ENCODE measurements around the gene PSMB11. TPM values are rescaled to one million over a fixed set of nuclear protein-coding genes. Genes with fewer than 3 reads are reported as not detected.

PSMB11 gene, protein sequence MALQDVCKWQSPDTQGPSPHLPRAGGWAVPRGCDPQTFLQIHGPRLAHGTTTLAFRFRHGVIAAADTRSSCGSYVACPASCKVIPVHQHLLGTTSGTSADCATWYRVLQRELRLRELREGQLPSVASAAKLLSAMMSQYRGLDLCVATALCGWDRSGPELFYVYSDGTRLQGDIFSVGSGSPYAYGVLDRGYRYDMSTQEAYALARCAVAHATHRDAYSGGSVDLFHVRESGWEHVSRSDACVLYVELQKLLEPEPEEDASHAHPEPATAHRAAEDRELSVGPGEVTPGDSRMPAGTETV
- total RNA-seq (2022) (not detected in 2 replicates), Bru-seq, nascent RNA (not detected), BruChase-seq, experiment 1, labeled RNA remaining after a 6-hour chase (percentile 17 among the genes with signal in this experiment), BruChase-seq, experiment 2, labeled RNA remaining after a 2-hour chase (percentile 22 among the genes with signal in this experiment)
- long read RNA-seq: 0 reads

DNA sequence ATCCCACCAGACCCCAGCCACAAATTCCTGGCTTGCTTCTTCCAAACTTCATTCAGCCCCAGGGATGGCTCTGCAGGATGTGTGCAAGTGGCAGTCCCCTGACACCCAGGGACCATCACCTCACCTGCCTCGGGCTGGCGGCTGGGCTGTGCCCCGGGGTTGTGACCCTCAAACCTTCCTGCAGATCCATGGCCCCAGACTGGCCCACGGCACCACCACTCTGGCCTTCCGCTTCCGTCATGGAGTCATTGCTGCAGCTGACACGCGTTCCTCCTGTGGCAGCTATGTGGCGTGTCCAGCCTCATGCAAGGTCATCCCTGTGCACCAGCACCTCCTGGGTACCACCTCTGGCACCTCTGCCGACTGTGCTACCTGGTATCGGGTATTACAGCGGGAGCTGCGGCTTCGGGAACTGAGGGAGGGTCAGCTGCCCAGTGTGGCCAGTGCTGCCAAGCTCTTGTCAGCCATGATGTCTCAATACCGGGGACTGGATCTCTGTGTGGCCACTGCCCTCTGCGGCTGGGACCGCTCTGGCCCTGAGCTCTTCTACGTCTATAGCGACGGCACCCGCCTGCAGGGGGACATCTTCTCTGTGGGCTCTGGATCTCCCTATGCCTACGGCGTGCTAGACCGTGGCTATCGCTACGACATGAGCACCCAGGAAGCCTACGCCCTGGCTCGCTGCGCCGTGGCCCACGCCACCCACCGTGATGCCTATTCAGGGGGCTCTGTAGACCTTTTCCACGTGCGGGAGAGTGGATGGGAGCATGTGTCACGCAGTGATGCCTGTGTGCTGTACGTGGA lies at the start of gene PSMB11:
Gene PSMB11 (plus strand): TSS at position 51 of the 804 bp plus-strand sequence. CDS start 14 bp downstream, at position 65.
- CTCF ChIA-PET: interaction anchor here (0.5 to 2.2 kb wide), 6 partner anchors 16 to 145 kb away, joined by 3 to 13 read pairs (median 5); no protein-coding TSS in a partner anchor
- no peaks in the 10 kb centered on the region for H3K9me3 Mint-ChIP-seq (ENCODE audit: unreplicated experiment)
- POLR2A ChIA-PET: no interaction called here
- no peaks in the 10 kb centered on the region for H3K4me1 Mint-ChIP-seq (ENCODE audit: insufficient read depth, unreplicated experiment)
- intact Hi-C loops (cut with micrococcal nuclease): no loop called here
- TF ChIP-seq, protein P1, sequence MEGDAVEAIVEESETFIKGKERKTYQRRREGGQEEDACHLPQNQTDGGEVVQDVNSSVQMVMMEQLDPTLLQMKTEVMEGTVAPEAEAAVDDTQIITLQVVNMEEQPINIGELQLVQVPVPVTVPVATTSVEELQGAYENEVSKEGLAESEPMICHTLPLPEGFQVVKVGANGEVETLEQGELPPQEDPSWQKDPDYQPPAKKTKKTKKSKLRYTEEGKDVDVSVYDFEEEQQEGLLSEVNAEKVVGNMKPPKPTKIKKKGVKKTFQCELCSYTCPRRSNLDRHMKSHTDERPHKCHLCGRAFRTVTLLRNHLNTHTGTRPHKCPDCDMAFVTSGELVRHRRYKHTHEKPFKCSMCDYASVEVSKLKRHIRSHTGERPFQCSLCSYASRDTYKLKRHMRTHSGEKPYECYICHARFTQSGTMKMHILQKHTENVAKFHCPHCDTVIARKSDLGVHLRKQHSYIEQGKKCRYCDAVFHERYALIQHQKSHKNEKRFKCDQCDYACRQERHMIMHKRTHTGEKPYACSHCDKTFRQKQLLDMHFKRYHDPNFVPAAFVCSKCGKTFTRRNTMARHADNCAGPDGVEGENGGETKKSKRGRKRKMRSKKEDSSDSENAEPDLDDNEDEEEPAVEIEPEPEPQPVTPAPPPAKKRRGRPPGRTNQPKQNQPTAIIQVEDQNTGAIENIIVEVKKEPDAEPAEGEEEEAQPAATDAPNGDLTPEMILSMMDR (IDR thresholded peaks at IDR 0.05; ENCODE audit: unreplicated experiment): no peak
- peaks cover 4% of the 10 kb centered on the region for H3K36me3 Mint-ChIP-seq (ENCODE audit: insufficient read depth, unreplicated experiment)
- H3K27me3 Mint-ChIP-seq (ENCODE audit: insufficient read depth, unreplicated experiment): no peaks in the 10 kb centered on the region
- no peak for DNase-seq (ENCODE audit: unreplicated experiment)
- H3K27ac Mint-ChIP-seq (ENCODE audit: low read depth, unreplicated experiment): no peak within 1 kb of the TSS
- H3K4me3 Mint-ChIP-seq (ENCODE audit: unreplicated experiment): no peak within 1 kb of the TSS
- BruUV-seq (replicated peaks): no TSS peak

DNA sequence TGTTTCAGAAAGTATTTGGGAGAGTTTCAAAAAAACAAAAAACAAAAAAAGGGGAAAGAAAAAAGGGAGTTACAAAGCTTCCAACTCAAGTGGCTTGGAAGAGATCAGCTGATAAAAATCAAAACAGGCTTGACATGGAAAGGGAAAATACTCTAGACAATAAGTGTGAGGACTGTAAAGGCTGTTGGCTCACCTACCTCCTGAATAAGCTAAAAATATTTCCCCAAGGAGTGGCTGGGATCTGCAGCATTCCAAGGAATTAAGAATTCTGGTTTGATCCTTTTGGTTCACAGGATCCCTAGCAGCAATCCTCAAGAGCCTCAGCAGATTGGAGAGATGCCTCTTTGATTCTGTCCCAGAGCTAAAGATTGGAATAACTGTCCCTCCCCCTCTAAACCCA lies 48.5 kb upstream of the PSMB11 start:
- ChIA-PET CTCF (interaction anchor here (0.6 to 24.6 kb wide), 19 partner anchors 8 to 380 kb away, joined by 3 to 620 read pairs (median 4); partner anchors contain the start of genes AJUBA and CDH24), POLR2A (interaction anchor here (0.6 to 1.7 kb wide), 5 partner anchors 11 to 206 kb away, joined by 3 to 11 read pairs (median 4); partner anchors contain the start of gene AJUBA)
- H3K27ac Mint-ChIP-seq (ENCODE audit: low read depth, unreplicated experiment): no peak overlapping the region
- intact Hi-C loops (cut with micrococcal nuclease): no loop called here
- TF ChIP-seq, protein P1 (IDR thresholded peaks at IDR 0.05; ENCODE audit: unreplicated experiment): no peak
- no peaks in the 10 kb centered on the region for H3K9me3 Mint-ChIP-seq (ENCODE audit: unreplicated experiment)
- DNase-seq (ENCODE audit: unreplicated experiment): no peak
- H3K4me3 Mint-ChIP-seq (ENCODE audit: unreplicated experiment): no peak overlapping the region
- peaks cover 16% of the 10 kb centered on the region for H3K4me1 Mint-ChIP-seq (ENCODE audit: insufficient read depth, unreplicated experiment)
- peaks cover 39% of the 10 kb centered on the region for H3K36me3 Mint-ChIP-seq (ENCODE audit: insufficient read depth, unreplicated experiment)
- no TSS peak for BruUV-seq (replicated peaks)
- no peaks in the 10 kb centered on the region for H3K27me3 Mint-ChIP-seq (ENCODE audit: insufficient read depth, unreplicated experiment)

DNA sequence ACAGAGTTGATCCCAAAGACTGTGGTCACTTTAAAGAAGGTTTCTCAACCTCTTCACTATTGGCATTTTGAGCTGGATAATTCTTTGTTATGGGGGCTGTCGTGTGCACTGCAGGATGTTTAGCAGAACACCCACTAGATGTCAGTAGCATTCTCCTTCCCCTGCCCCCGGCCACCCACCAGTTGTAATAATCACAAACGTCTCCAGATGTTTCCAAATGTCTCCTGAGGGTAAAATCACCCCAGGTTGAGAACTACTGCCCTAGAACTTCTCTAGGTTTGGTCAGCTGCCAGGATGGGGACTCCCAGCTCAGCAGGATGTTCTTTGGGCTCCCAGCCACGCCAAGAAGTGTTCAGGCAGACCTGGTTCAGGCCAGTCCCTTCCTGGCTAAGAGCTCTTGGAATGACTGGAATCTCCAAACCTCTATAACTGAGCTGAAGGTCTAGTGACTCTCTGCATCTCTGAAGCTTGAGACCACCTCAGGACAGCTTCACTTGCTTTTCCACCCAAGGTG lies 47.2 kb upstream of the PSMB11 start:
- ChIA-PET POLR2A (interaction anchor here (0.6 to 3.3 kb wide), 16 partner anchors 9 to 100 kb away, joined by 3 to 43 read pairs (median 4); partner anchors contain the start of genes ACIN1, AJUBA, C14orf119 and CDH24), CTCF (interaction anchor here (0.6 to 24.6 kb wide), 32 partner anchors 9 to 336 kb away, joined by 3 to 620 read pairs (median 5); partner anchors contain the start of genes ACIN1, AJUBA, C14orf119 and CDH24)
- Mint-ChIP-seq H3K4me3 (ENCODE audit: unreplicated experiment) (no peak overlapping the region), H3K9me3 (ENCODE audit: unreplicated experiment) (no peaks in the 10 kb centered on the region), H3K27me3 (ENCODE audit: insufficient read depth, unreplicated experiment) (no peaks in the 10 kb centered on the region), H3K36me3 (ENCODE audit: insufficient read depth, unreplicated experiment) (peaks cover 29% of the 10 kb centered on the region), H3K27ac (ENCODE audit: low read depth, unreplicated experiment) (no peak overlapping the region), H3K4me1 (ENCODE audit: insufficient read depth, unreplicated experiment) (peaks cover 16% of the 10 kb centered on the region)
- TF ChIP-seq, protein P1 (IDR thresholded peaks at IDR 0.05; ENCODE audit: unreplicated experiment): peak; percentile 44
- peak; percentile 84 for DNase-seq (ENCODE audit: unreplicated experiment)
- intact Hi-C loops (cut with micrococcal nuclease): loop anchor here (1.0 kb wide), 1 partner anchor 63 kb away; no protein-coding TSS in a partner anchor
- no TSS peak for BruUV-seq (replicated peaks)

All from MCF 10A (cell line).